ENCODE results near the gene GRAMD2B. TPM values are rescaled to one million over a fixed set of nuclear protein-coding genes. Genes with fewer than 3 reads are reported as not detected.
"Not testable (repeated sequence)": the region's sequence is repeated elsewhere in the genome, so short reads cannot be mapped to it uniquely, and the experiment has no call there.

Gene GRAMD2B
- total RNA-seq, 2 experiments from 2014 or later: 7.4 to 7.7 TPM

DNA sequence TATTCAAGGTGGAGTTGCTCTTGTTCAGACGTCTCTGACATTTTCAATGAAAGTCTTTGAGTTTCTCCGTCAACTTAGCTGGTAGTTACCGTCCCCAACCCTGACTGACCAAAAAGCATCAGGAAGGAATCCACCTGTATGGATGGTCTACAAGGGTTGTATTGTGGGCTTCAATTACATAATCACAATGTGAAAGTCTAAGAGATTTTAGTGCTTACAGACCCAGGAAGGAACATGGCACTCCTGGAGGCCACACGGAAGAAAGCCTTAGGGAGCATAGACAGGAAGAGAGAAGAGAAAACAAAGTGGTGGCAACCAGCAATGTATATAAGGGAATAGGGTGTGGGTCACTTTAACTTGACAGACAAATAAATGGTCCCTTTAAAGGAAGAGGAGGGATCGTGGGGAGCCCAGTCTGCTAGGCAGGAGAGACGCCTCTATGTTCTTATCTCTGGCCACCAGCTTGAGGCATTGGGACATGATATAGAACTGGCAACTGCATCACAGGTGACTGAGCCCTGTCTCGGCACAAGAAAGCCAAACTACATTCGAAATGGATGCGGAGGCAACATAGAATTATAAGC lies 91.4 kb downstream of the GRAMD2B start:
- H3K4me1 Mint-ChIP-seq: peaks cover 16% of the 10 kb centered on the region
- no peaks in the 10 kb centered on the region for H3K9me3 Mint-ChIP-seq
- no peak for DNase-seq
- no peak overlapping the region for H3K4me3 Mint-ChIP-seq
- no peak overlapping the region for H3K27ac Mint-ChIP-seq
- H3K27me3 Mint-ChIP-seq: no peaks in the 10 kb centered on the region
- peaks cover 1% of the 10 kb centered on the region for H3K36me3 Mint-ChIP-seq

DNA sequence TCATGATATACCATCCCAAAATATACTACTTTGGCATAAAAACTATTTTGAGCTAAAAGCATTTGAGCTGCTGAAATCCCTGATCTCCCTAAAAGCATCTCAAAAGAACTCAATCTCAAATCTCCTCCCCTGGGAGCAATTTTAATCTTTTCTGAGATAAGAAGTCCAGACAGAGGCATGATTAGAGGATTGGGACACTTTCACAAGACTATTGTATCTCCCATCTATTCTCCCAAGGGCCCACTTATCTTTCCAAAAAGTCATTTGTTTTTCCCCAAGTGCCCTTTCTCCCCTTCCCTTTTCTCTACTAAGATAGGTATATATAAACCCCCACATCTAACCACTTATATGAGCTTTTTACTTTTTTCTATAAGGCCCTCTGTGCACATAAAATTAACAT lies 92.1 kb downstream of the GRAMD2B start:
- Mint-ChIP-seq H3K27me3 (no peaks in the 10 kb centered on the region), H3K27ac (no peak overlapping the region), H3K4me1 (peaks cover 15% of the 10 kb centered on the region), H3K9me3 (no peaks in the 10 kb centered on the region), H3K4me3 (no peak overlapping the region), H3K36me3 (no peaks in the 10 kb centered on the region)
- DNase-seq: no peak

- Mint-ChIP-seq H3K27ac (no peak overlapping the region), H3K4me1 (peaks cover 9% of the 10 kb centered on the region), H3K9me3 (no peaks in the 10 kb centered on the region), H3K4me3 (no peak overlapping the region), H3K27me3 (no peaks in the 10 kb centered on the region), H3K36me3 (no peaks in the 10 kb centered on the region)
- no peak for DNase-seq
Measured at GRCh38 chr5:126516133-126516532, 92.9 kb downstream of the GRAMD2B start.

GRCh38 chr5:126516852-126517251 lies 93.6 kb downstream of the GRAMD2B start:
- Mint-ChIP-seq H3K36me3 (no peaks in the 10 kb centered on the region), H3K4me3 (no peak overlapping the region), H3K27me3 (no peaks in the 10 kb centered on the region), H3K4me1 (peaks cover 7% of the 10 kb centered on the region), H3K27ac (no peak overlapping the region), H3K9me3 (no peaks in the 10 kb centered on the region)
- DNase-seq: no peak

DNA sequence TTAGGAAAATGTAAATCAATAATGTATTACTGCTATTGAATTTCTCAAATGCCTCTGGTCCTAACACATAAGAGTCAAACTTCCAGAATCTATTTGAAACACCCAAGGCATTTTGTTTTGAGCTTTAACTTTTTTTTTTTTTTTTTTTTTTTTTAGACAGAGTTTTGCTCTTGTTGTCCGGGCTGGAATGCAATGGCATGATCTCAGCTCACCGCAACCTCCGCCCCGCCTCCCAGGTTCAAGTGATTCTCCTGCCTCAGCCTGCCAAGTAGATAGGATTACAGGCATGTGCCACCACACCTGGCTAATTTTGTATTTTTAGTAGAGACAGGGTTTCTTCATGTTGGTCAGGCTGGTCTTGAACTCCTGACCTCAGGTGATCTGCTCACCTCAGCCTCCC lies 96.0 kb downstream of the GRAMD2B start:
- H3K36me3 Mint-ChIP-seq, H3K27me3 Mint-ChIP-seq, H3K27ac Mint-ChIP-seq, H3K4me3 Mint-ChIP-seq, H3K4me1 Mint-ChIP-seq, H3K9me3 Mint-ChIP-seq, DNase-seq: not testable (repeated sequence)

DNA sequence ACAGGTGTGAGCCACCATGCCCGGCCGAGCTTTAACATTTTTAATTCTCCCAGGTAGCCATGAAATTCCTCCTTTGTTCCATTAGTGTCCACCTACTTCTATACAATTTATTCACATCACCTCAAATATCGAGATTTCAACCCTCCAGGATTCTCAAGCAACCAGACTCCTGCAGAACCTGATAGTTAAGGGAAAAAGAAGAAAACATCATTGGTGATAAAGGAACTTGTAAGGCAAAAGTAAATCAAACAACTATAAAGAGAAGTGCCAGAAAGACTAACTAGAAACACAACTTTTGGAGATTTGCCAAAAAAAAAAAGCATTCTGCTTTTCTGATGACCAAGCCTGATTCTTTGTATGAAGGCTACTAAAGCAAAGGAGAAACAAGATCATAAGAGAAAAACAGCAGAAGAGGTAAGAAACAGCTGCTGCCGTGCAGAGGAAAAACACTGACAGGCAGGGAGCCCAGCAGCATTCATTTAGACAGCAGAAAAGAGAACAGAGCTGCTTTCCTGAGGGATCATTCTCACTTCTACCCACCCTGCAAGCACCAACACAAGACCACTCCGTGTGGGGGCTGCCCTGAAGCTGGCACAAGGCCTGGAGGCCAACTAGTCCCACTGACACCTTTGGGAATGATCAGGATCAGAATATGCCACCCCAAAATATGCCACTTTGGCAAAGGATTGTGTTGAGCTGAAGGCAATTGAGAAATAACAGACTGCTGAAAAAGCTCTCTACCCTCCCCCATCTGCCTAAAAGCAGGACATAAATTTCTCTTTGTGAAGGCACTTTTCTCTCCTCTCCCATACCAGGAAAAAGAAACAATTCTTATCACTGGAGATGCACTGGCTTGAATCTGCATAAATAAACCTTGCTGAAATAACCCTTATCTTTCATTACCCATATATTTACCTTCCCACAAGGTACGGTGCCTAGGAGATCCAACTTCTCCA lies 96.7 kb downstream of the GRAMD2B start:
- DNase-seq: no peak
- no peaks in the 10 kb centered on the region for H3K9me3 Mint-ChIP-seq
- peaks cover 4% of the 10 kb centered on the region for H3K4me1 Mint-ChIP-seq
- no peaks in the 10 kb centered on the region for H3K27me3 Mint-ChIP-seq
- H3K4me3 Mint-ChIP-seq: no peak overlapping the region
- no peak overlapping the region for H3K27ac Mint-ChIP-seq
- no peaks in the 10 kb centered on the region for H3K36me3 Mint-ChIP-seq

- no peaks in the 10 kb centered on the region for H3K27me3 Mint-ChIP-seq
- H3K4me3 Mint-ChIP-seq: no peak overlapping the region
- H3K4me1 Mint-ChIP-seq: peaks cover 4% of the 10 kb centered on the region
- DNase-seq: no peak
- no peak overlapping the region for H3K27ac Mint-ChIP-seq
- H3K36me3 Mint-ChIP-seq: no peaks in the 10 kb centered on the region
- no peaks in the 10 kb centered on the region for H3K9me3 Mint-ChIP-seq
Measured at GRCh38 chr5:126520593-126520953, 97.4 kb downstream of the GRAMD2B start.

DNA sequence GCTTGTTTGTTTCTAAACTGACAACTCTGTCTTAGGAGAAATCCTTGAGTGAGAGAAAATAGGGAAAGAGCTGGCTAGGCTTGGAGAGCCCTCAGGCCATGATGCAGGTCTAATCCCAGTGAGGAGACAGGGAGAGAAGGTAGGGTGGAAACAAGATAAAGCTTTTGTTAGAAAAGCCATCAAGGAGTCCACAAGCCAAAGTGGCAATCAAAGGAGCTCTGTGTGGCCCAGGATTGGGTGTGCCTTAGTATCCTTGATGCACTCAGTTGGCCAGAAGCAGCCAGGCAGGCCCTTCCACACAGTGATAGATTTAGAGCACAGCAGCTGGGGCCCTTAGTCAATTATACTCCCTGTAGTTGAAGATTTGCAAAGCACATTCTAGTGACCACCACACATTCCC lies 97.9 kb downstream of the GRAMD2B start:
- H3K27ac Mint-ChIP-seq: no peak overlapping the region
- H3K4me3 Mint-ChIP-seq: no peak overlapping the region
- no peaks in the 10 kb centered on the region for H3K36me3 Mint-ChIP-seq
- no peaks in the 10 kb centered on the region for H3K27me3 Mint-ChIP-seq
- H3K9me3 Mint-ChIP-seq: no peaks in the 10 kb centered on the region
- H3K4me1 Mint-ChIP-seq: peaks cover 4% of the 10 kb centered on the region
- no peak for DNase-seq

DNA sequence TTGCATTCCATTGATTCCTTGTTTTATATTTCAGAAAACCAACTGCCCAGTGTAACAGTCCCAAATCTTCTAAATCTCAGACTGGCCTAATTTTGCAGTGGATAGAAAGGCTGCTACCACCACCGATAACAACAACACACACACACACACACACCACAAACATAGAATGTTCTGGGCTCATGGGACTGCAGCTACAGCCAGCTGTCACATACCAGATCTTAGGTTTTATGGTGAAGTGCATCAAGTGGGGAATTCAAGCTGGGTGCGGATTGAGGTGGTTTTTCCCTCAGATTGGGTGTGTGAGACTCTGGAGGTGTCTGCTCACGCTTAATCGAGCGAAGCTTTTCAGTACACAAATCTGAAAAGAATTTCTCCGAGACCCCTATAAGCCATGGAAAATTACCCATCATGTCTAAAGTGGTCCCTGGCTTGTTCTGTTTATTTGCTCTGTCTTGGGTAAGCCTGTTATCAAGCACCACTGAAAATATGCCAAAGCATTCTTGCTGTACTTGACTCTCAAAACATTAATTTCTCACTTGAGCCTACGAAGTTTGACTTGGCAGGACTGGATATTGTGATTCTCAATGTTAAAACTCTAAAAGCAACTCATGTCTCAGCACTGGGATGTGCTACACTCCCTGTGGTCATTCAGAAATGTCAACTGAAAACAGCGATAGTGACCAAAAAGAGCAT lies 100.8 kb downstream of the GRAMD2B start:
- DNase-seq: no peak
- peaks cover 4% of the 10 kb centered on the region for H3K4me1 Mint-ChIP-seq
- H3K27ac Mint-ChIP-seq: no peak overlapping the region
- no peaks in the 10 kb centered on the region for H3K9me3 Mint-ChIP-seq
- no peaks in the 10 kb centered on the region for H3K36me3 Mint-ChIP-seq
- no peak overlapping the region for H3K4me3 Mint-ChIP-seq
- H3K27me3 Mint-ChIP-seq: no peaks in the 10 kb centered on the region

GRCh38 chr5:126525630-126526245 lies 102.5 kb downstream of the GRAMD2B start:
- H3K27me3 Mint-ChIP-seq: no peaks in the 10 kb centered on the region
- H3K4me1 Mint-ChIP-seq: no peaks in the 10 kb centered on the region
- no peaks in the 10 kb centered on the region for H3K9me3 Mint-ChIP-seq
- no peak overlapping the region for H3K4me3 Mint-ChIP-seq
- H3K36me3 Mint-ChIP-seq: no peaks in the 10 kb centered on the region
- DNase-seq: no peak
- H3K27ac Mint-ChIP-seq: no peak overlapping the region

- Mint-ChIP-seq H3K36me3 (no peaks in the 10 kb centered on the region), H3K4me3 (no peak overlapping the region), H3K27ac (no peak overlapping the region), H3K27me3 (no peaks in the 10 kb centered on the region), H3K9me3 (no peaks in the 10 kb centered on the region), H3K4me1 (no peaks in the 10 kb centered on the region)
- DNase-seq: no peak
Measured at GRCh38 chr5:126526493-126526892, 103.3 kb downstream of the GRAMD2B start.

GRCh38 chr5:126527158-126527557 lies 103.9 kb downstream of the GRAMD2B start:
- Mint-ChIP-seq H3K27me3 (no peaks in the 10 kb centered on the region), H3K4me3 (no peak overlapping the region)

GRCh38 chr5:126527892-126528291 lies 104.7 kb downstream of the GRAMD2B start:
- no peaks in the 10 kb centered on the region for H3K9me3 Mint-ChIP-seq
- H3K27ac Mint-ChIP-seq: no peak overlapping the region
- no peaks in the 10 kb centered on the region for H3K36me3 Mint-ChIP-seq
- H3K27me3 Mint-ChIP-seq: no peaks in the 10 kb centered on the region
- DNase-seq: no peak
- no peak overlapping the region for H3K4me3 Mint-ChIP-seq
- no peaks in the 10 kb centered on the region for H3K4me1 Mint-ChIP-seq

More at GRCh38 chr5:126527158-126527557, 103.9 kb downstream of the GRAMD2B start:
- H3K27ac Mint-ChIP-seq: no peak overlapping the region
- no peak for DNase-seq
- no peaks in the 10 kb centered on the region for H3K4me1 Mint-ChIP-seq
- H3K36me3 Mint-ChIP-seq: no peaks in the 10 kb centered on the region
- no peaks in the 10 kb centered on the region for H3K9me3 Mint-ChIP-seq

DNA sequence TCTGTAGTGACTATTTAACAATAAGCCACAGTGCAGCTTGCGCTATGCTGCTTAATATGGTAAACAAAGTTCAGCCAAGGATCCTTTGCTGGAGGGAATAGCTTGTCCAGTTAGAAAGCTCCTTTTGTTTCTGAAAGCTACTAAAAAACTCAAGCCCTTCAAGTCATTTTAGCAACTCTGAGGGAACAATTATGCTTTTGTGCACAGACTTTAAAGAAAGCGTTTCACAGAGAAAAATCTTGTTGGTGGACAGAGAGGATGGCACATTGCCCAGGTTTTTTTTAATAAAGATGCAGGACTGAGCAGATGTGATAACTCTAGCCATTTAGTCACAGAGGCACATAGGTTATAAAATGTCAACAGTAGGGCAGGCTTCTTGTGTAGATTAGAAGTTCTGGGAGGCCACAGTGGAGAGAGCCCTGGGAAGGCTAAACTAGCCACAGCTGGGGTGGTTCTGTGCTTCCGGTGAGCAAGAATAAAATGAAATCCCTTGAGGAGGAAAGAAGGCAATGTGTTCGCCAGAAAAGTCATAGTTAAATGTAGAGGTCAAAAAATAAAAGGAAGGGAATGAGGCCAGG lies 108.4 kb downstream of the GRAMD2B start:
- Mint-ChIP-seq H3K36me3 (no peaks in the 10 kb centered on the region), H3K27me3 (no peaks in the 10 kb centered on the region), H3K4me1 (no peaks in the 10 kb centered on the region), H3K4me3 (no peak overlapping the region), H3K9me3 (no peaks in the 10 kb centered on the region), H3K27ac (no peak overlapping the region)
- no peak for DNase-seq

- Mint-ChIP-seq H3K9me3 (no peaks in the 10 kb centered on the region), H3K4me1 (no peaks in the 10 kb centered on the region), H3K27ac (no peak overlapping the region), H3K4me3 (no peak overlapping the region), H3K36me3 (no peaks in the 10 kb centered on the region), H3K27me3 (no peaks in the 10 kb centered on the region)
- DNase-seq: no peak
Measured at GRCh38 chr5:126534553-126534952, 111.3 kb downstream of the GRAMD2B start.
